KMS-11 (cell line): ENCODE measurements around the gene C5AR1.

Source experiments
- H2AFZ ChIP-seq: fragments of 200-600 bp; sonication (generic); 2 replicates; pipeline ENCODE4 v1.6.1; 2016; ENCODE audit warnings: antibody characterized with exemption, mixed run types, low read depth
- H3K27ac ChIP-seq: fragments of 200-600 bp; sonication (generic); 2 replicates; pipeline ENCODE4 v1.6.1; 2016; ENCODE audit warnings: mild to moderate bottlenecking, mixed run types
- H3K27me3 ChIP-seq: fragments of 200-600 bp; sonication (generic); 2 replicates; pipeline ENCODE4 v1.6.1; 2017; ENCODE audit warnings: mild to moderate bottlenecking, low read depth, mixed run types, moderate library complexity; ENCODE audit not compliant: insufficient read depth
- H3K36me3 ChIP-seq: fragments of 200-600 bp; sonication (generic); 2 replicates; pipeline ENCODE4 v1.6.1; 2017; ENCODE audit warnings: mild to moderate bottlenecking, mixed run types; ENCODE audit not compliant: insufficient read depth
- H3K4me1 ChIP-seq: fragments of 200-600 bp; sonication (generic); 2 replicates; pipeline ENCODE4 v1.6.1; 2016; ENCODE audit warnings: mild to moderate bottlenecking, low read depth, mixed run types; ENCODE audit not compliant: poor library complexity, severe bottlenecking
- H3K4me2 ChIP-seq: fragments of 200-600 bp; sonication (generic); 2 replicates; pipeline ENCODE4 v1.7.0; 2016; ENCODE audit warnings: mild to moderate bottlenecking, mixed run types
- H3K4me3 ChIP-seq: fragments of 200-600 bp; sonication (generic); IDR thresholded peaks from 2 replicates; pipeline ENCODE4 v1.6.1; 2017; ENCODE audit warnings: low read depth, low read length, mixed read lengths; ENCODE audit not compliant: insufficient read depth
- H3K79me2 ChIP-seq: fragments of 200-600 bp; sonication (generic); 2 replicates; pipeline ENCODE4 v1.6.1; 2016; ENCODE audit warnings: low read depth, mixed run types; ENCODE audit not compliant: insufficient read depth
- H3K9ac ChIP-seq: fragments of 200-600 bp; sonication (generic); 2 replicates; pipeline ENCODE4 v1.6.1; 2016; ENCODE audit warnings: mild to moderate bottlenecking, mixed run types
- H4K20me1 ChIP-seq: fragments of 200-600 bp; sonication (generic); 2 replicates; pipeline ENCODE4 v1.6.1; 2016; ENCODE audit warnings: mild to moderate bottlenecking, mixed run types; ENCODE audit not compliant: insufficient read depth
- TF ChIP-seq, protein P1 (sequence below): fragments of 200-600 bp; sonication (generic); conservative IDR thresholded peaks from 2 replicates; pipeline ENCODE4 v1.6.1; 2017; ENCODE audit warnings: low read depth, mild to moderate bottlenecking, antibody characterized with exemption, low read length, moderate library complexity, mixed read lengths

Gene C5AR1

DNA sequence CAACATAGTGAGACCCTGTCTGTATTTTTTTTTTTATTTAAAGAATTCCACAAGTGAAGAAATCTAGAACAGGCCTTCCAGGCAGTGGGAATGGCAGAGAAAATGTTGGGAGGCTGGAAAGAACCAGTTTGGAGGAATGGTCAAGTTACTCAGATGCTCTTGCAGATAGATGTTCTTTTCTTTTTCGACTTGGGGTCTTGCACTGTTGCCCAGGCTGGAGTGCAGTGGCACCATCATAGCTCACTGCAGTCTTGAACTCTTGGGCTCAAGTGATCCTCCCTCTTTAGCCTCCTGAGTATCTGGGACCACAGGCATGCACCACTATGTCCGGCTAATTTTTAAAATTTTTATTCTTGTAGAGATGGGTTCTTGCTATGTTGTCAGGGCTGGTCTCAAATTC is 662 bp downstream of the C5AR1 start:
- Histone ChIP-seq H3K9ac (no peak overlapping the region), H3K36me3 (no peaks in the 10 kb centered on the region), H3K4me1 (peaks cover 8% of the 10 kb centered on the region), H3K4me3 (no peak overlapping the region), H4K20me1 (no peaks in the 10 kb centered on the region), H3K79me2 (no peaks in the 10 kb centered on the region), H3K27ac (no peak overlapping the region), H2AFZ (no peak overlapping the region), H3K4me2 (no peak overlapping the region), H3K27me3 (peaks cover 76% of the 10 kb centered on the region)
- TF ChIP-seq, protein P1, sequence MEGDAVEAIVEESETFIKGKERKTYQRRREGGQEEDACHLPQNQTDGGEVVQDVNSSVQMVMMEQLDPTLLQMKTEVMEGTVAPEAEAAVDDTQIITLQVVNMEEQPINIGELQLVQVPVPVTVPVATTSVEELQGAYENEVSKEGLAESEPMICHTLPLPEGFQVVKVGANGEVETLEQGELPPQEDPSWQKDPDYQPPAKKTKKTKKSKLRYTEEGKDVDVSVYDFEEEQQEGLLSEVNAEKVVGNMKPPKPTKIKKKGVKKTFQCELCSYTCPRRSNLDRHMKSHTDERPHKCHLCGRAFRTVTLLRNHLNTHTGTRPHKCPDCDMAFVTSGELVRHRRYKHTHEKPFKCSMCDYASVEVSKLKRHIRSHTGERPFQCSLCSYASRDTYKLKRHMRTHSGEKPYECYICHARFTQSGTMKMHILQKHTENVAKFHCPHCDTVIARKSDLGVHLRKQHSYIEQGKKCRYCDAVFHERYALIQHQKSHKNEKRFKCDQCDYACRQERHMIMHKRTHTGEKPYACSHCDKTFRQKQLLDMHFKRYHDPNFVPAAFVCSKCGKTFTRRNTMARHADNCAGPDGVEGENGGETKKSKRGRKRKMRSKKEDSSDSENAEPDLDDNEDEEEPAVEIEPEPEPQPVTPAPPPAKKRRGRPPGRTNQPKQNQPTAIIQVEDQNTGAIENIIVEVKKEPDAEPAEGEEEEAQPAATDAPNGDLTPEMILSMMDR, result no peak

DNA sequence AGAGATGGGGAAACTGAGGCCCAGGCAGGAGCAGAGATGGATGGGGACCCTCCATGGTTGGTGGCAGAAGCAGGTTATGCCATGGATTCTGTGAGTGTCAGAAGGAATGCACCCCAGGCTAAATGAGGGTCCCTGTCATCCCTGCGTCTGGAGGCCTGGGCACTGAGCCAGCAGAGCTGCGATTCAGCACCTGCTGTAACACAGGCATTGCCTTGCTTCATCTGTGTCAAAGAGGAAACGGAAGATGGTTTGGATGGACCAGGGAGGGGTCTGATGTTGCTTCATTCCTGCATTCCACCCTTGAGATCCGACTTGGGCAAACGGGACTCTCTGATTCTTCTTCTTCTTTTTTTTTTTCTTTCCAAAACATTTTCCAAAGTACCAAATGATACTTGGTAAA is 1.2 kb downstream of the C5AR1 start:
- Histone ChIP-seq H4K20me1 (no peaks in the 10 kb centered on the region), H3K4me1 (peaks cover 7% of the 10 kb centered on the region), H3K9ac (no peak overlapping the region), H3K36me3 (no peaks in the 10 kb centered on the region), H3K27me3 (peaks cover 80% of the 10 kb centered on the region), H2AFZ (no peak overlapping the region), H3K79me2 (no peaks in the 10 kb centered on the region), H3K4me2 (no peak overlapping the region), H3K27ac (no peak overlapping the region), H3K4me3 (no peak overlapping the region)
- TF ChIP-seq, protein P1, result no peak

DNA sequence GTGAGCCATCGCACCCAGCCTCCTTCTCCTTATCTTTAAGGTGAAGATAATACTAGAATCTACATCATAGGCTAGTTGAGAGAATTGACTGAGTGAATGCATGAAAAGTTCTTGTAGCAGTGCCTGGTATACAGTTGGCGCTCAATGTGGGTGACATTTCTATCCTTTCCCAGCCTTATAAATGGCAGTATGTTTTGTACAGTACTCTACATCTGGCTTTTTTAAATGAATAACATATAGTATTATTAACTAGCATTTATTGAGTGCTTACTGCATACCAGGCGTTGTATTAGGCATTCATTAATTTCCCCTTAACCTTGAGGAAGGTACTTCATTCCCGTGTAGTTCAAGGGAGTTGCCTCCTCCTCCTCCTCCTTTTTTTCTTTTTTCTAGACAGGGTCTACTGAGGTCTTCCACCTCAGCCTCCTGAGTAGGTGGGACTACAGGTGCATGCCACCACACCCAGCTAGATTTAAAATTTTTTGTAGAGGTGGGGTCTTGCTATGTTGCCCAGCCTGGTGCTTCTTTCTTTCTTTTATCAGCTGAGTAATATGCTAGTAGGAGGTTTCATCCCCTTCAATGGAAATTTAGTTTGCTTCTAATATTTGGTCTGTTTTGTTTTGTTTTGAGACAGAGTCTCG is 2.8 kb downstream of the C5AR1 start:
- H3K27me3 ChIP-seq, result peaks cover 75% of the 10 kb centered on the region

DNA sequence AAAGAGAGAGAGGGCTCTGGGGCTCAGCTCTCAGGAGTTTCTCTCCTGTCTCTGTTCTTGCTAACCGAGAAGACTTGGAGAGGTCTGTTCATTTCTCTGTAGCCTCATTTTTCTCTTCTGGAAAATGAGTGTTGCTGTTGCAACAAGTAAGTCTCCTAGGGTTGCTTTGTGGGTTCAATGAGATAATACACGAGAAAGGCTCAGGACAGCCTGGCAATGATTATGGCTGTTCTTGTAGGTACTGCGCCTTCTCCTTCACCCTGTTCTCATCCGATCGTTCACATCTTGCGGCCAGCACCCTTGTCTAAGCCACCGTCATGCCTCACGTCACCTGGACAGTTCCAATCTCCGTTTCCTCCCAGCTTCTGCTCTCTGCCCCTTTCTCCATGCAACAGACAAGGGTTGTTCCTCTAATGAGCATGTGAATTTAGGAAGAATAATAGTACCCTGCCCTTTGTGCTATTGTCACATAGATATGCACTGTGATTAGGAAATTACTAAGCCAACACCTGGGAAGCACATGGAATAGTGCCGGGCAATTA is 4.2 kb downstream of the C5AR1 start:
- peaks cover 75% of the 10 kb centered on the region for H3K27me3 ChIP-seq
- no peaks in the 10 kb centered on the region for H4K20me1 ChIP-seq
- H2AFZ ChIP-seq, result no peak overlapping the region
- no peaks in the 10 kb centered on the region for H3K79me2 ChIP-seq
- no peak overlapping the region for H3K27ac ChIP-seq
- TF ChIP-seq, protein P1, result no peak
- H3K9ac ChIP-seq, result no peak overlapping the region
- H3K4me3 ChIP-seq, result no peak overlapping the region
- no peak overlapping the region for H3K4me2 ChIP-seq
- H3K4me1 ChIP-seq, result peaks cover 7% of the 10 kb centered on the region
- H3K36me3 ChIP-seq, result no peaks in the 10 kb centered on the region

More for the DNA sequence above, 2.8 kb downstream of the C5AR1 start:
- peaks cover 7% of the 10 kb centered on the region for H3K4me1 ChIP-seq
- H3K9ac ChIP-seq, result no peak overlapping the region
- H4K20me1 ChIP-seq, result no peaks in the 10 kb centered on the region
- no peak overlapping the region for H3K4me3 ChIP-seq
- H3K36me3 ChIP-seq, result no peaks in the 10 kb centered on the region
- TF ChIP-seq, protein P1, result no peak
- H3K27ac ChIP-seq, result no peak overlapping the region
- no peak overlapping the region for H3K4me2 ChIP-seq
- H3K79me2 ChIP-seq, result no peaks in the 10 kb centered on the region
- H2AFZ ChIP-seq, result no peak overlapping the region
